K562 (cell line): ENCODE data around the gene AGRN. TPM values are rescaled to one million over a fixed set of nuclear protein-coding genes. Genes with fewer than 3 reads are reported as not detected.
A peak's percentile ranks its signal among the peaks of the same experiment; 100 is the strongest.

Experiments
- ARID4B ChIP-seq: sonication (generic); formaldehyde crosslinking; IDR thresholded peaks from 2 replicates; pipeline ENCODE4 v1.8.0; 2022; ENCODE audit warnings: mild to moderate bottlenecking, missing genetic modification reagents
- CLOCK ChIP-seq: fragments of 250-450 bp; sonication (Bioruptor Pico); IDR thresholded peaks from 2 replicates; pipeline ENCODE4 v1.4.0; 2020; ENCODE audit warnings: mild to moderate bottlenecking, moderate library complexity, borderline replicate concordance
- CXXC5 ChIP-seq: fragments of 250-450 bp; sonication (Bioruptor Pico); IDR thresholded peaks from 2 replicates; pipeline ENCODE4 v1.8.0; 2022; ENCODE audit warnings: inconsistent platforms, mild to moderate bottlenecking, moderate library complexity
- E2F6 ChIP-seq, 2 experiments: IDR thresholded peaks; 2 replicates each; pipeline ENCODE4 v1.6.1; 2011; ENCODE audit warnings: borderline replicate concordance in 1 of 2, control low read depth in 1 of 2, low read depth in 1 of 2, low read length in 1 of 2, mild to moderate bottlenecking in 1 of 2, mixed read lengths in 1 of 2, moderate library complexity in 1 of 2; ENCODE audit not compliant: insufficient read depth in 1 of 2, insufficient read length in 1 of 2, poor library complexity in 1 of 2, severe bottlenecking in 1 of 2; ENCODE audit errors: extremely low read depth in 1 of 2
- HNRNPL ChIP-seq: fragments of 200-400 bp; formaldehyde crosslinking; IDR thresholded peaks from 2 replicates; pipeline ENCODE4 v1.6.1; 2017; ENCODE audit warnings: low read depth, mild to moderate bottlenecking, low read length
- RB1 ChIP-seq: fragments of 450-650 bp; IDR thresholded peaks from 2 replicates; pipeline ENCODE4 v1.6.1; 2017; ENCODE audit warnings: low read depth, mild to moderate bottlenecking
- STAG1 ChIP-seq: sonication (generic); formaldehyde crosslinking; IDR thresholded peaks from 2 replicates; pipeline ENCODE4 v1.5.0; 2020; ENCODE audit warnings: missing genetic modification reagents, borderline replicate concordance
- TEAD1 ChIP-seq, 2 experiments: fragments of 450-650 bp in 1 of 2; sonication (generic) in 1 of 2; formaldehyde crosslinking; IDR thresholded peaks; 2 replicates each; pipeline versions ENCODE4 v1.4.0 to v1.8.0; 2020 to 2022; ENCODE audit warnings: mild to moderate bottlenecking in 2 of 2, missing genetic modification reagents in 1 of 2
- polyA plus RNA-seq, 8 experiments: library from polyadenylated mRNA; depleted of rRNA in 4 of 8; stranded (reverse) in 5 of 8; unstranded in 3 of 8; fragments of >200 nt; fragmentation: Nextera tagmentation in 2 of 8; fragmentation: Illumina TruSeq in 1 of 8; extraction: Ambion mirVana in 2 of 8; extraction: Trizol in 1 of 8; gene quantifications; 2 replicates each; pipeline versions ENCODE4 v1.2.1 to v1.2.3, GENCODE V29; 2011 to 2014; ENCODE audit warnings: inconsistent platforms in 1 of 8, missing spikeins in 1 of 8
- total RNA-seq, 7 experiments: library from RNA; depleted of rRNA in 6 of 7; stranded (reverse); fragments of >200 nt in 6 of 7; fragmentation: Illumina TruSeq in 2 of 7; extraction: Trizol in 2 of 7; gene quantifications; 2 replicates each; pipeline versions ENCODE4 v1.2.1 to v1.2.3, GENCODE V29; 2011 to 2021; ENCODE audit warnings: low replicate concordance in 1 of 7
- TF ChIP-seq, protein P1 (sequence below), 2 experiments: fragments of 450-650 bp; conservative IDR thresholded peaks; 2 replicates each; pipeline ENCODE4 v1.6.1; 2017; ENCODE audit warnings: mild to moderate bottlenecking in 2 of 2, moderate library complexity in 2 of 2
- TF ChIP-seq, protein P2 (sequence below), 3 experiments: fragments of 200-800 bp in 1 of 3; sonication (Bioruptor generic) in 1 of 3; sonication (generic) in 1 of 3; formaldehyde crosslinking in 1 of 3; IDR thresholded peaks; 2 replicates each; pipeline versions ENCODE4 v1.6.1 to v1.8.0; 2016 to 2022; ENCODE audit warnings: mild to moderate bottlenecking in 2 of 3, missing compliant biosample characterization in 2 of 3, missing genetic modification characterization in 2 of 3, missing genetic modification reagents in 1 of 3
- TF ChIP-seq, protein P3 (sequence below): sonication (generic); formaldehyde crosslinking; IDR thresholded peaks from 2 replicates; pipeline ENCODE4 v1.8.0; 2022; ENCODE audit warnings: missing genetic modification reagents, mild to moderate bottlenecking, moderate library complexity, borderline replicate concordance

The AGRN gene
- total and polyA plus RNA-seq, 9 of the 15 experiments (the other 6 are each of a cell fraction or from before 2014, with no cell fraction given), result 0.04 to 111 (median 18.1) TPM

GRCh38 chr1:975896-976683, 43.8 kb upstream of the AGRN start (continued):
- TF ChIP-seq, protein P1, sequence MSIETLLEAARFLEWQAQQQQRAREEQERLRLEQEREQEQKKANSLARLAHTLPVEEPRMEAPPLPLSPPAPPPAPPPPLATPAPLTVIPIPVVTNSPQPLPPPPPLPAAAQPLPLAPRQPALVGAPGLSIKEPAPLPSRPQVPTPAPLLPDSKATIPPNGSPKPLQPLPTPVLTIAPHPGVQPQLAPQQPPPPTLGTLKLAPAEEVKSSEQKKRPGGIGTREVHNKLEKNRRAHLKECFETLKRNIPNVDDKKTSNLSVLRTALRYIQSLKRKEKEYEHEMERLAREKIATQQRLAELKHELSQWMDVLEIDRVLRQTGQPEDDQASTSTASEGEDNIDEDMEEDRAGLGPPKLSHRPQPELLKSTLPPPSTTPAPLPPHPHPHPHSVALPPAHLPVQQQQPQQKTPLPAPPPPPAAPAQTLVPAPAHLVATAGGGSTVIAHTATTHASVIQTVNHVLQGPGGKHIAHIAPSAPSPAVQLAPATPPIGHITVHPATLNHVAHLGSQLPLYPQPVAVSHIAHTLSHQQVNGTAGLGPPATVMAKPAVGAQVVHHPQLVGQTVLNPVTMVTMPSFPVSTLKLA (conservative IDR thresholded peaks at IDR 0.05), result no peak
- TF ChIP-seq ARID4B (CRISPR knock-in tag), result peak; percentile 49; the same call in 1 of the 2 replicates
- peak; percentile 29; the same call in 1 of the 2 replicates for TF ChIP-seq CXXC5
- peak; percentile 74; the same call in 1 of the 2 replicates for TF ChIP-seq HNRNPL
- TF ChIP-seq TEAD1 (CRISPR knock-in tag; IDR thresholded peaks at IDR 0.05), result 0 out of 4 replicates have a peak, but pooled peaks of 1 of the 2 experiments have one; percentile 47
- TF ChIP-seq STAG1, result peak; percentile 63; the same call in 1 of the 2 replicates
- no peak for TF ChIP-seq CLOCK
- TF ChIP-seq RB1, result peak; percentile 32; the same call in 1 of the 2 replicates
- TF ChIP-seq, protein P2, sequence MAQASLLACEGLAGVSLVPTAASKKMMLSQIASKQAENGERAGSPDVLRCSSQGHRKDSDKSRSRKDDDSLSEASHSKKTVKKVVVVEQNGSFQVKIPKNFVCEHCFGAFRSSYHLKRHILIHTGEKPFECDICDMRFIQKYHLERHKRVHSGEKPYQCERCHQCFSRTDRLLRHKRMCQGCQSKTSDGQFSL (CRISPR knock-in tag; IDR thresholded peaks at IDR 0.05), result peak; percentile 73; the same call in 1 of the 2 replicates
- TF ChIP-seq, protein P2 (tag; IDR thresholded peaks at IDR 0.05), result no peak
- TF ChIP-seq E2F6 (IDR thresholded peaks at IDR 0.05; ENCODE audit: borderline replicate concordance in 1 of 2, extremely low read depth in 1 of 2, insufficient read depth in 1 of 2, insufficient read length in 1 of 2, low read depth in 1 of 2, low read length in 1 of 2, poor library complexity in 1 of 2, severe bottlenecking in 1 of 2), result peak in 1 of 2 experiments; percentile 52
- TF ChIP-seq, protein P3, sequence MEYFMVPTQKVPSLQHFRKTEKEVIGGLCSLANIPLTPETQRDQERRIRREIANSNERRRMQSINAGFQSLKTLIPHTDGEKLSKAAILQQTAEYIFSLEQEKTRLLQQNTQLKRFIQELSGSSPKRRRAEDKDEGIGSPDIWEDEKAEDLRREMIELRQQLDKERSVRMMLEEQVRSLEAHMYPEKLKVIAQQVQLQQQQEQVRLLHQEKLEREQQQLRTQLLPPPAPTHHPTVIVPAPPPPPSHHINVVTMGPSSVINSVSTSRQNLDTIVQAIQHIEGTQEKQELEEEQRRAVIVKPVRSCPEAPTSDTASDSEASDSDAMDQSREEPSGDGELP (CRISPR knock-in tag), result peak; percentile 32; the same call in 1 of the 2 replicates
